ENCODE results near the gene PBX1.

DNA sequence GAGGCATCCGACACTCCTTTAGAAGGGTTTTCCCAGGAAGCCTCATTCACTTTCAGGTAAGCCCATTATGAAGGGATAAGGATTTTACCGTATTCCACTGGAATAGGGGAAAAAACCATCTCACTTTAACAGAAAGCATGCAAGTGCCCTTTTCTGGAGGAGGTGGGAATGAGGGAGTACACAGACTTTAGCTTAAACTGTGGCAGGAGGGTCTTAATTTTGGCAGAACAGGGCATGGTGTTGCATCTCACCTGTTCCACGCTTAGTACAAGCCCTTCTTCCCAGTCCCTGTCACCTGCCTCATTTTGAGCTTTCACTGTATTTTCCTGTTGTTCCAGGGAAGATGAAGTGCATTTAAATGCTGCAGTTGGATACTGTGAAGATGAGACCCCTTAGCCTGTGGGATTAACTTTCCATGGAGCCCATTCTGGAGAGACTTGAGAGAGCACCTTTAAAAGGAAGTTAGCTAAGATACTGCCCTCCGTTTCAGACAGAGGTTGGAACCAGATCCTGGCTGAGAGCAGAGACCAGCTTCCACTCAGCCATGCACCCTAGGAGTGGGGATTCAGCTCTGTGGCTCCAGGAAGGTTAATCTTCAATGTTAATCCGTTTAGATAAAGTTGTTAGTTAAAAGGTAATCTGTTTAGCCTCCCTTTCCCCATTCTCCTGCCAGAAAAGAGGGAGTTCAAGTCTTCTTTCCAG lies 42.6 kb downstream of the PBX1 start:
- TF ChIP-seq EZH2 (IDR thresholded peaks at IDR 0.05; ENCODE audit: insufficient read depth, poor library complexity, severe bottlenecking): no peak
- TF ChIP-seq EZH2phosphoT487 (IDR thresholded peaks at IDR 0.05; ENCODE audit: insufficient read depth, low read depth): no peak
